Colon (tissue), 2 donors: ENCODE results near the gene CACNG4.
"Not testable (repeated sequence)": the region's sequence is repeated elsewhere in the genome, so short reads cannot be mapped to it uniquely, and the experiment has no call there.

Experiments used
- FAIRE-seq: peaks from 2 replicates; lab custom pipeline; 2012; peaks lifted over from hg19 to GRCh38; lab: Jason Lieb, UNC
- donor health status: control.
- donor health status: control.

Gene CACNG4

GRCh38 chr17:67018471-67019434 lies 54.2 kb downstream of the CACNG4 start:
- no peak for FAIRE-seq

GRCh38 chr17:67019809-67020208 lies 55.3 kb downstream of the CACNG4 start:
- no peak for FAIRE-seq

- FAIRE-seq, result no peak
Measured at GRCh38 chr17:67020293-67020766, 55.8 kb downstream of the CACNG4 start.

GRCh38 chr17:67021196-67021595 lies 56.7 kb downstream of the CACNG4 start:
- FAIRE-seq, result no peak

- no peak for FAIRE-seq
Measured at GRCh38 chr17:67021743-67022450, 57.4 kb downstream of the CACNG4 start.

GRCh38 chr17:67022451-67022810 lies 57.9 kb downstream of the CACNG4 start:
- FAIRE-seq, result no peak

GRCh38 chr17:67024736-67025135 lies 60.2 kb downstream of the CACNG4 start:
- no peak for FAIRE-seq

- no peak for FAIRE-seq
Measured at GRCh38 chr17:67025216-67025792, 60.8 kb downstream of the CACNG4 start.

- no peak for FAIRE-seq
Measured at GRCh38 chr17:67026341-67026740, 61.8 kb downstream of the CACNG4 start.

GRCh38 chr17:67027031-67027628 lies 62.6 kb downstream of the CACNG4 start:
- FAIRE-seq, result no peak

- FAIRE-seq, result no peak
Measured at GRCh38 chr17:67030641-67031040, 66.1 kb downstream of the CACNG4 start.

GRCh38 chr17:67032382-67032781 lies 67.9 kb downstream of the CACNG4 start:
- FAIRE-seq, result no peak

- FAIRE-seq, result no peak
Measured at GRCh38 chr17:67032985-67033384, 68.5 kb downstream of the CACNG4 start.

GRCh38 chr17:67033613-67034012 lies 69.1 kb downstream of the CACNG4 start:
- no peak for FAIRE-seq

GRCh38 chr17:67035131-67036083 lies 70.9 kb downstream of the CACNG4 start:
- no peak for FAIRE-seq

- no peak for FAIRE-seq
Measured at GRCh38 chr17:67038861-67039365, 74.4 kb downstream of the CACNG4 start.

- no peak for FAIRE-seq
Measured at GRCh38 chr17:67040652-67041051, 76.1 kb downstream of the CACNG4 start.

- FAIRE-seq, result not testable (repeated sequence)
Measured at GRCh38 chr17:67041119-67041518, 76.6 kb downstream of the CACNG4 start.

- no peak for FAIRE-seq
Measured at GRCh38 chr17:67041531-67041930, 77.0 kb downstream of the CACNG4 start.

- no peak for FAIRE-seq
Measured at GRCh38 chr17:67041941-67042899, 77.7 kb downstream of the CACNG4 start.
